H9 (cell line): ENCODE results near the gene PEDS1. TPM values are rescaled to one million over a fixed set of nuclear protein-coding genes. Genes with fewer than 3 reads are reported as not detected.
A peak's percentile ranks its signal among the peaks of the same experiment; 100 is the strongest.

Experiments
- DNase-seq: peaks from one replicate; pipeline ENCODE4 v3.0.0-alpha.2; 2017
- H2AFZ ChIP-seq: one replicate; pipeline ENCODE4 v1.6.1; 2013; ENCODE audit warnings: mild to moderate bottlenecking, low read length, control low read depth, moderate library complexity
- H2AK5ac ChIP-seq: 2 replicates; pipeline ENCODE4 v1.6.1; 2013; ENCODE audit warnings: low read length, control low read depth, mixed read lengths; ENCODE audit not compliant: insufficient read length
- H2BK120ac ChIP-seq: one replicate; pipeline ENCODE4 v1.6.1; 2013; ENCODE audit warnings: low read depth, mild to moderate bottlenecking, low read length, control low read depth, inconsistent platforms; ENCODE audit not compliant: poor library complexity, severe bottlenecking
- H2BK12ac ChIP-seq: 2 replicates; pipeline ENCODE4 v1.6.1; 2013; ENCODE audit warnings: low read length, control low read depth, mixed read lengths, low read depth; ENCODE audit not compliant: insufficient read length
- H2BK15ac ChIP-seq: 2 replicates; pipeline ENCODE4 v1.6.1; 2013; ENCODE audit warnings: low read depth, low read length, control low read depth
- H2BK20ac ChIP-seq: one replicate; pipeline ENCODE4 v1.6.1; 2013; ENCODE audit warnings: low read depth, mild to moderate bottlenecking, low read length, control low read depth, inconsistent platforms; ENCODE audit not compliant: poor library complexity, severe bottlenecking
- H2BK5ac ChIP-seq: 2 replicates; pipeline ENCODE4 v1.6.1; 2013; ENCODE audit warnings: low read length, control low read depth, mixed read lengths; ENCODE audit not compliant: insufficient read length
- H3K14ac ChIP-seq: 2 replicates; pipeline ENCODE4 v1.6.1; 2013; ENCODE audit warnings: low read length, control low read depth; ENCODE audit not compliant: insufficient read depth
- H3K18ac ChIP-seq: 2 replicates; pipeline ENCODE4 v1.6.1; 2013; ENCODE audit warnings: low read depth, mild to moderate bottlenecking, mixed read lengths, low read length, control low read depth; ENCODE audit not compliant: insufficient read length
- H3K23ac ChIP-seq: 2 replicates; pipeline ENCODE4 v1.6.1; 2013; ENCODE audit warnings: low read length, control low read depth, mixed read lengths, low read depth; ENCODE audit not compliant: insufficient read length
- H3K23me2 ChIP-seq: 2 replicates; pipeline ENCODE4 v1.6.1; 2013; ENCODE audit warnings: low read depth, mild to moderate bottlenecking, mixed read lengths, low read length, control low read depth; ENCODE audit not compliant: insufficient read length, poor library complexity, severe bottlenecking
- H3K27ac ChIP-seq: 2 replicates; pipeline ENCODE4 v1.5.1; 2013; ENCODE audit warnings: low read length, control low read depth, mixed read lengths, low read depth; ENCODE audit not compliant: insufficient read length
- H3K27me3 ChIP-seq: 2 replicates; pipeline ENCODE4 v1.6.1; 2013; ENCODE audit warnings: low read length, control low read depth, inconsistent platforms; ENCODE audit not compliant: insufficient read depth
- H3K4ac ChIP-seq: 2 replicates; pipeline ENCODE4 v1.6.1; 2013; ENCODE audit warnings: low read depth, mild to moderate bottlenecking, control low read depth, inconsistent platforms, low read length, moderate library complexity
- H3K4me1 ChIP-seq: 2 replicates; pipeline ENCODE4 v1.6.1; 2013; ENCODE audit warnings: low read length, control low read depth, inconsistent platforms; ENCODE audit not compliant: insufficient read depth
- H3K4me2 ChIP-seq: 2 replicates; pipeline ENCODE4 v1.6.1; 2013; ENCODE audit warnings: low read length, control low read depth, mixed read lengths; ENCODE audit not compliant: insufficient read length, insufficient read depth
- H3K56ac ChIP-seq: 2 replicates; pipeline ENCODE4 v1.6.1; 2013; ENCODE audit warnings: low read depth, mild to moderate bottlenecking, mixed read lengths, low read length, control low read depth; ENCODE audit not compliant: insufficient read length
- H3K79me1 ChIP-seq: 2 replicates; pipeline ENCODE4 v1.6.1; 2013; ENCODE audit warnings: low read depth, mild to moderate bottlenecking, moderate library complexity, low read length, control low read depth, inconsistent platforms; ENCODE audit not compliant: insufficient read depth, poor library complexity, severe bottlenecking
- H3K79me2 ChIP-seq: 2 replicates; pipeline ENCODE4 v1.6.1; 2013; ENCODE audit warnings: low read length, control low read depth, inconsistent platforms; ENCODE audit not compliant: insufficient read depth
- H3K9ac ChIP-seq: 2 replicates; pipeline ENCODE4 v1.6.1; 2013; ENCODE audit warnings: low read length, control low read depth, mixed read lengths; ENCODE audit not compliant: insufficient read length; ENCODE audit errors: extremely low read depth
- H3K9me3 ChIP-seq: one replicate; pipeline ENCODE4 v1.6.1; 2013; ENCODE audit warnings: low read depth, low read length, inconsistent platforms; ENCODE audit not compliant: control insufficient read depth
- H3T11ph ChIP-seq: one replicate; pipeline ENCODE4 v1.6.1; 2013; ENCODE audit warnings: mild to moderate bottlenecking, low read length, control low read depth, inconsistent platforms
- H4K20me1 ChIP-seq: one replicate; pipeline ENCODE4 v1.6.1; 2013; ENCODE audit not compliant: control insufficient read depth, insufficient read length, insufficient read depth
- H4K5ac ChIP-seq: 2 replicates; pipeline ENCODE4 v1.6.1; 2013; ENCODE audit warnings: low read depth, mild to moderate bottlenecking, mixed read lengths, low read length, control low read depth; ENCODE audit not compliant: insufficient read length
- H4K8ac ChIP-seq: replicated peaks from 2 replicates; pipeline ENCODE4 v1.6.1; 2013; ENCODE audit warnings: low read length, control low read depth, mixed read lengths, low read depth; ENCODE audit not compliant: insufficient read length
- H4K91ac ChIP-seq: 2 replicates; pipeline ENCODE4 v1.6.1; 2013; ENCODE audit warnings: low read depth, mild to moderate bottlenecking, moderate library complexity, mixed read lengths, low read length, control low read depth; ENCODE audit not compliant: insufficient read length
- H3K27ac Mint-ChIP-seq, 3 experiments: 2 replicates in 2 of 3; 3 replicates in 1 of 3; pipeline ENCODE4 v1.8.0; 2020 to 2021; ENCODE audit warnings: mixed read lengths in 3 of 3, mild to moderate bottlenecking in 1 of 3, moderate library complexity in 1 of 3
- H3K27me3 Mint-ChIP-seq: 2 replicates; pipeline ENCODE4 v1.8.0; 2021; ENCODE audit warnings: low read depth, mild to moderate bottlenecking, moderate library complexity, mixed read lengths
- H3K36me3 Mint-ChIP-seq, 3 experiments: 2 replicates in 2 of 3; 3 replicates in 1 of 3; pipeline ENCODE4 v1.8.0; 2020 to 2021; ENCODE audit warnings: low read depth in 3 of 3, mixed read lengths in 3 of 3; ENCODE audit not compliant: insufficient read depth in 1 of 3
- H3K4me1 Mint-ChIP-seq, 2 experiments: 2 replicates each; pipeline ENCODE4 v1.8.0; 2020; ENCODE audit warnings: mixed read lengths in 2 of 2
- H3K4me3 Mint-ChIP-seq, 2 experiments: 2 replicates in 1 of 2; 3 replicates in 1 of 2; pipeline ENCODE4 v1.8.0; 2020 to 2021; ENCODE audit warnings: mild to moderate bottlenecking in 2 of 2, mixed read lengths in 2 of 2, moderate library complexity in 1 of 2
- H3K9me3 Mint-ChIP-seq, 2 experiments: 2 replicates in 1 of 2; 3 replicates in 1 of 2; pipeline ENCODE4 v1.8.0; 2020; ENCODE audit warnings: mild to moderate bottlenecking in 2 of 2, mixed read lengths in 2 of 2, moderate library complexity in 1 of 2
- WGBS: extraction: QIAGEN DNeasy Blood & Tissue Kit; methylation state at CpG from one replicate; pipeline ENCODE4 v1.1.7; 2013; ENCODE audit warnings: missing lambda C conversion rate, low lambda C conversion rate, mixed read lengths; ENCODE audit not compliant: insufficient read length; ENCODE audit errors: extremely low coverage; 5-methylcytosine and 5-hydroxymethylcytosine counted together
- total RNA-seq: library from RNA; stranded (reverse); gene quantifications from 2 replicates; pipeline ENCODE4 v1.2.1, GENCODE V29; 2021
- TF ChIP-seq, protein P1 (sequence below): fragments of 200-600 bp; sonication (generic); conservative IDR thresholded peaks from 3 replicates; pipeline ENCODE4 v1.8.0; 2021; ENCODE audit warnings: antibody characterized with exemption, mild to moderate bottlenecking

The PEDS1 gene
- total RNA-seq, 1 experiment from 2014 or later, result 29.3 TPM

DNA sequence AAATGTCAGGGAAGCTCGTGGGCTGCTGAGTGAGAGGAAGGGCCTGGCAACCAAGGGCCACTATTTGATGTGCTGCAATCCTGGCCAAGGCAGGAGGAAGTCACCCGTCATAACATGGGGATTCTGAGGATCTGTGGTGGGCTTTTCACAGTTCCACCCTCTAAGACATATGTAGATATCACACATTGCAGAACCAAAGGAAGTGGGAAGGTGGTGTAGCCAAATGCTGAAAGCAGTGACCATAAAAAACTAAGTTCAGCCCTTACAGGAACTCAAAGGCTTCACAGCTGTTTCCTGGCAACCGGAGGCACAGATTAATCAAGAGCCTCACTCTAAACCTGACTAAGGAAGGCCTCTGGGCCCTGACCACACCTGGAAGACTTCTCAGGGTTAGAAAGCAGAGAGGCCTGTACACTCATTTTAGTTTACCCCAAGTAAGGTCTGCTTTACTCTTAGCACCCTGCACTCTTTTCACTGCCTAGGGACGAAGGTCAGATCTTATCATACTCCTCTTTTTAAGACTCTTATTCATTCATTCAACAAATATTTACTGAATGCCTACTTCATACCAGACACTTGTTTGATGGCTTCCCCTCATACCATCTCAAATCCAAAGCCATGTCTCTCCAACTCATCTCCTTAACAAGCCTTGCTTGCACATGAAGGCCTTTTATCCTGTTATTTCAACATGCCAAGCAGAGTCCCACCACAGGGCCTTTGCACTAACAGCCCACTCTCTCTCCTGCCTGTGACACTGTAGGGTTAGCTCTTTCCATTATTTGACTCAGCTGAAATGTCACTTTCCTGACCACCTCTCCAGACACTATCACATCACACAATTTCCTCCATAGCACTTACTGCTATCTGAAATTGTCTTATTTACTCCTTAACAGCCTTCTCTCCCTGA lies 43.1 kb downstream of the PEDS1 start:
- H3K9me3 ChIP-seq, result no peaks in the 10 kb centered on the region
- H3K18ac ChIP-seq, result no peak overlapping the region
- peaks cover 17% of the 10 kb centered on the region for H3K23me2 ChIP-seq
- H4K5ac ChIP-seq, result no peak overlapping the region
- no peak overlapping the region for H2BK15ac ChIP-seq
- H3K79me1 ChIP-seq, result peaks cover 7% of the 10 kb centered on the region
- WGBS, result no CpG with 5 or more reads among the region's 4 CpGs
- H2AFZ ChIP-seq, result no peak overlapping the region
- no peak overlapping the region for H3K27ac ChIP-seq
- TF ChIP-seq, protein P1, sequence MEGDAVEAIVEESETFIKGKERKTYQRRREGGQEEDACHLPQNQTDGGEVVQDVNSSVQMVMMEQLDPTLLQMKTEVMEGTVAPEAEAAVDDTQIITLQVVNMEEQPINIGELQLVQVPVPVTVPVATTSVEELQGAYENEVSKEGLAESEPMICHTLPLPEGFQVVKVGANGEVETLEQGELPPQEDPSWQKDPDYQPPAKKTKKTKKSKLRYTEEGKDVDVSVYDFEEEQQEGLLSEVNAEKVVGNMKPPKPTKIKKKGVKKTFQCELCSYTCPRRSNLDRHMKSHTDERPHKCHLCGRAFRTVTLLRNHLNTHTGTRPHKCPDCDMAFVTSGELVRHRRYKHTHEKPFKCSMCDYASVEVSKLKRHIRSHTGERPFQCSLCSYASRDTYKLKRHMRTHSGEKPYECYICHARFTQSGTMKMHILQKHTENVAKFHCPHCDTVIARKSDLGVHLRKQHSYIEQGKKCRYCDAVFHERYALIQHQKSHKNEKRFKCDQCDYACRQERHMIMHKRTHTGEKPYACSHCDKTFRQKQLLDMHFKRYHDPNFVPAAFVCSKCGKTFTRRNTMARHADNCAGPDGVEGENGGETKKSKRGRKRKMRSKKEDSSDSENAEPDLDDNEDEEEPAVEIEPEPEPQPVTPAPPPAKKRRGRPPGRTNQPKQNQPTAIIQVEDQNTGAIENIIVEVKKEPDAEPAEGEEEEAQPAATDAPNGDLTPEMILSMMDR, result no peak
- H3K4me3 Mint-ChIP-seq, result peak overlapping the region in 1 of 2 experiments; percentile 14; a peak in 1 of 5 replicates
- H3K4me2 ChIP-seq, result no peak overlapping the region
- H3K79me2 ChIP-seq, result peaks cover 55% of the 10 kb centered on the region; the same call in 1 of the 2 replicates
- H3K4ac ChIP-seq, result no peak overlapping the region
- no peak overlapping the region for H3K9ac ChIP-seq
- H2AK5ac ChIP-seq, result no peak overlapping the region
- H3K27me3 Mint-ChIP-seq, result no peaks in the 10 kb centered on the region
- DNase-seq, result no peak
- peaks cover 6% of the 10 kb centered on the region for H3K4me1 ChIP-seq
- peak overlapping the region; percentile 2 to 80 (median 40); a peak in 5 of 7 replicates for H3K27ac Mint-ChIP-seq
- no peak overlapping the region for H2BK120ac ChIP-seq
- H3K36me3 Mint-ChIP-seq, result peaks cover 2 to 26% (median 17%) of the 10 kb centered on the region in 3 experiments; a peak in 5 of 7 replicates
- no peak overlapping the region for H3T11ph ChIP-seq
- H2BK20ac ChIP-seq, result no peak overlapping the region
- H3K56ac ChIP-seq, result no peak overlapping the region
- H3K23ac ChIP-seq, result no peak overlapping the region
- H4K20me1 ChIP-seq, result peaks cover 2% of the 10 kb centered on the region
- no peak overlapping the region for H2BK5ac ChIP-seq
- no peaks in the 10 kb centered on the region for H3K9me3 Mint-ChIP-seq
- peaks cover 52 to 64% of the 10 kb centered on the region in 2 experiments for H3K4me1 Mint-ChIP-seq
- H4K91ac ChIP-seq, result no peak overlapping the region
- no peak overlapping the region for H3K14ac ChIP-seq
- no peak overlapping the region for H4K8ac ChIP-seq
- no peaks in the 10 kb centered on the region for H3K27me3 ChIP-seq
- no peak overlapping the region for H2BK12ac ChIP-seq
